IMR-90 (cell line): ENCODE data around the gene ZNF735. TPM values are rescaled to one million over a fixed set of nuclear protein-coding genes. Genes with fewer than 3 reads are reported as not detected.

Experiments
- ATAC-seq: fragments of 200-7000 bp; cut with Tn5 transposase; 2 replicates; pipeline ENCODE4 v1.9.1; 2020; ENCODE audit warnings: low read depth, mild to moderate bottlenecking, moderate library complexity
- BruUV-seq: library from RNA; stranded (reverse); fragments of 400-500 nt; replicated peaks from 2 replicates; lab custom pipeline; 2021; lab: Mats Ljungman, UMichigan
- CTCF ChIA-PET: fragments of 300-600 bp; formaldehyde crosslinking; extraction: SDS; loops from one replicate; lab custom pipeline; 2021; ENCODE audit warnings: antibody characterized with exemption; lab: Yijun Ruan, JAX
- POLR2A ChIA-PET: fragments of 300-600 bp; sonication (Branson Sonifier 250); formaldehyde crosslinking; loops from one replicate; lab custom pipeline; 2022; ENCODE audit warnings: antibody characterized with exemption; ENCODE audit not compliant: unreplicated experiment; lab: Charles Lee
- DNase-seq: peaks from one replicate; pipeline ENCODE4 v3.0.0; 2013
- H2AFZ ChIP-seq: replicated peaks from 2 replicates; pipeline ENCODE3; 2013; ENCODE audit warnings: low read length, mild to moderate bottlenecking; ENCODE audit not compliant: poor library complexity
- H2AK5ac ChIP-seq: 2 replicates; pipeline ENCODE4 v1.6.1; 2013; ENCODE audit warnings: low read depth, low read length, inconsistent platforms
- H2AK9ac ChIP-seq: replicated peaks from 2 replicates; pipeline ENCODE3; 2013; ENCODE audit warnings: mild to moderate bottlenecking, low read depth, low read length, moderate library complexity; ENCODE audit not compliant: poor library complexity
- H2BK120ac ChIP-seq: 2 replicates; pipeline ENCODE4 v1.6.1; 2013; ENCODE audit warnings: low read depth, low read length, inconsistent platforms
- H2BK15ac ChIP-seq: 3 replicates; pipeline ENCODE4 v1.6.1; 2013; ENCODE audit warnings: low read depth, low read length, inconsistent platforms
- H2BK20ac ChIP-seq: 2 replicates; pipeline ENCODE4 v1.6.1; 2013; ENCODE audit warnings: low read depth, mild to moderate bottlenecking, inconsistent platforms, low read length, moderate library complexity
- H2BK5ac ChIP-seq: 2 replicates; pipeline ENCODE4 v1.6.1; 2013; ENCODE audit warnings: mild to moderate bottlenecking, low read depth, low read length, inconsistent platforms; ENCODE audit not compliant: poor library complexity, severe bottlenecking
- H3K14ac ChIP-seq: replicated peaks from 2 replicates; pipeline ENCODE4 v1.6.1; 2013; ENCODE audit warnings: low read depth, low read length, inconsistent platforms
- H3K18ac ChIP-seq: 2 replicates; pipeline ENCODE4 v1.6.1; 2013; ENCODE audit warnings: low read depth, low read length, control low read depth
- H3K23ac ChIP-seq: 2 replicates; pipeline ENCODE4 v1.6.1; 2013; ENCODE audit warnings: low read depth, low read length, inconsistent platforms
- H3K27ac ChIP-seq: 2 replicates; pipeline ENCODE4 v1.5.1; 2013; ENCODE audit warnings: mild to moderate bottlenecking, control low read depth, low read length; ENCODE audit not compliant: insufficient read depth
- H3K27me3 ChIP-seq: 2 replicates; pipeline ENCODE4 v1.6.1; 2013; ENCODE audit warnings: low read length; ENCODE audit not compliant: control insufficient read depth, insufficient read depth
- H3K36me3 ChIP-seq: 2 replicates; pipeline ENCODE4 v1.6.1; 2013; ENCODE audit warnings: low read length, mixed read lengths; ENCODE audit not compliant: control insufficient read depth, insufficient read depth
- H3K4ac ChIP-seq: 2 replicates; pipeline ENCODE4 v1.6.1; 2013; ENCODE audit warnings: low read depth, low read length, inconsistent platforms
- H3K4me1 ChIP-seq: 2 replicates; pipeline ENCODE4 v1.6.1; 2013; ENCODE audit warnings: low read length, mixed read lengths; ENCODE audit not compliant: control insufficient read depth, insufficient read depth
- H3K4me2 ChIP-seq: 2 replicates; pipeline ENCODE4 v1.6.1; 2013; ENCODE audit warnings: low read depth, mild to moderate bottlenecking, control low read depth, low read length, moderate library complexity
- H3K4me3 ChIP-seq: 2 replicates; pipeline ENCODE4 v1.5.1; 2013; ENCODE audit warnings: low read depth, mild to moderate bottlenecking, control low read depth, low read length, moderate library complexity; ENCODE audit not compliant: insufficient read depth
- H3K56ac ChIP-seq: 2 replicates; pipeline ENCODE4 v1.6.1; 2013; ENCODE audit warnings: low read length, inconsistent platforms; ENCODE audit not compliant: insufficient read depth; ENCODE audit errors: extremely low read depth
- H3K79me1 ChIP-seq, 2 experiments: 2 replicates each; pipeline ENCODE4 v1.6.1; 2013; ENCODE audit warnings: low read length in 2 of 2, inconsistent platforms in 1 of 2, low read depth in 1 of 2
- H3K9ac ChIP-seq: 2 replicates; pipeline ENCODE4 v1.6.1; 2013; ENCODE audit warnings: low read depth, low read length, control low read depth
- H3K9me1 ChIP-seq: 2 replicates; pipeline ENCODE4 v1.6.1; 2013; ENCODE audit warnings: low read length, inconsistent platforms; ENCODE audit not compliant: insufficient read depth
- H3K9me3 ChIP-seq: 2 replicates; pipeline ENCODE4 v1.6.1; 2013; ENCODE audit warnings: low read length; ENCODE audit not compliant: control insufficient read depth, insufficient read depth
- H4K20me1 ChIP-seq: 2 replicates; pipeline ENCODE4 v1.6.1; 2013; ENCODE audit warnings: low read length, inconsistent platforms; ENCODE audit not compliant: insufficient read depth
- H4K5ac ChIP-seq: 2 replicates; pipeline ENCODE4 v1.6.1; 2013; ENCODE audit warnings: mild to moderate bottlenecking, low read depth, low read length, control low read depth
- H4K8ac ChIP-seq, 2 experiments: 2 replicates each; pipeline ENCODE4 v1.6.1; 2013; ENCODE audit warnings: low read depth in 2 of 2, low read length in 2 of 2, control low read depth in 1 of 2, inconsistent platforms in 1 of 2
- H4K91ac ChIP-seq: 2 replicates; pipeline ENCODE4 v1.6.1; 2013; ENCODE audit warnings: low read depth, low read length, inconsistent platforms; ENCODE audit not compliant: insufficient read depth
- BHLHE40 ChIP-seq: fragments of 150-350 bp; IDR thresholded peaks from 2 replicates; pipeline ENCODE4 v1.6.1; 2016; ENCODE audit warnings: mild to moderate bottlenecking, low read depth, low read length
- CEBPB ChIP-seq: IDR thresholded peaks from 2 replicates; pipeline ENCODE4 v1.6.1; 2012; ENCODE audit warnings: low read depth, low read length, improper control_type of control experiment
- CHD1 ChIP-seq: IDR thresholded peaks from 2 replicates; pipeline ENCODE4 v1.6.1; 2012; ENCODE audit warnings: low read depth, low read length, improper control_type of control experiment
- CTCF ChIP-seq: conservative IDR thresholded peaks from 2 replicates; pipeline ENCODE4 v1.5.1; 2012; ENCODE audit warnings: mild to moderate bottlenecking, low read depth, low read length, improper control_type of control experiment
- ELK1 ChIP-seq: fragments of 150-350 bp; IDR thresholded peaks from 2 replicates; pipeline ENCODE4 v1.6.1; 2016; ENCODE audit warnings: low read depth, mild to moderate bottlenecking, low read length, moderate library complexity, borderline replicate concordance
- MAFK ChIP-seq: IDR thresholded peaks from 2 replicates; pipeline ENCODE4 v1.6.1; 2012; ENCODE audit warnings: low read depth, low read length, improper control_type of control experiment
- MAZ ChIP-seq: IDR thresholded peaks from 2 replicates; pipeline ENCODE4 v1.6.1; 2012; ENCODE audit warnings: low read depth, mild to moderate bottlenecking, low read length, improper control_type of control experiment, moderate library complexity, borderline replicate concordance
- MXI1 ChIP-seq: IDR thresholded peaks from 2 replicates; pipeline ENCODE4 v1.6.1; 2012; ENCODE audit warnings: low read depth, mild to moderate bottlenecking, low read length, moderate library complexity, borderline replicate concordance
- NFE2L2 ChIP-seq: fragments of 150-350 bp; IDR thresholded peaks from 2 replicates; pipeline ENCODE4 v1.6.1; 2016; ENCODE audit warnings: low read depth, mild to moderate bottlenecking, low read length
- POLR2A ChIP-seq: IDR thresholded peaks from 2 replicates; pipeline ENCODE4 v1.6.1; 2012; ENCODE audit warnings: mild to moderate bottlenecking, low read depth, low read length
- RAD21 ChIP-seq: IDR thresholded peaks from 2 replicates; pipeline ENCODE4 v1.6.1; 2012; ENCODE audit warnings: low read length, improper control_type of control experiment
- RCOR1 ChIP-seq: IDR thresholded peaks from 2 replicates; pipeline ENCODE4 v1.6.1; 2012; ENCODE audit warnings: mild to moderate bottlenecking, low read length, improper control_type of control experiment; ENCODE audit not compliant: insufficient replicate concordance
- WGBS, 2 experiments: methylation state at CpG; one replicate each; pipeline versions ENCODE4 v1.1.5 to v1.1.7; 2013; ENCODE audit warnings: missing lambda C conversion rate in 2 of 2; ENCODE audit not compliant: insufficient read length in 1 of 2; ENCODE audit errors: extremely low coverage in 2 of 2; 5-methylcytosine and 5-hydroxymethylcytosine counted together
- dilution Hi-C: fragments of 300-500 bp; cut with HindIII; formaldehyde crosslinking; loops from one replicate; pipeline ENCODE4 v1.14.3; 2018; ENCODE audit warnings: low sequenced_read_pairs; ENCODE audit not compliant: unreplicated experiment
- in situ Hi-C: fragments of 300-500 bp; cut with MboI; formaldehyde crosslinking; loops from 3 replicates; pipeline ENCODE4 v1.14.3; 2019; ENCODE audit warnings: low sequenced_read_pairs, inconsistent platforms, mixed read lengths
- intact Hi-C: fragments of 100-400 bp; cut with micrococcal nuclease; formaldehyde crosslinking; loops from 2 replicates; pipeline ENCODE4 v1.10.0; 2022
- polyA plus RNA-seq, 3 experiments: library from polyadenylated mRNA; depleted of rRNA; stranded (reverse); fragments of >200 nt; gene quantifications; 2 replicates each; pipeline ENCODE4 v1.2.3, GENCODE V29; 2012; ENCODE audit warnings: low replicate concordance in 1 of 3
- total RNA-seq: library from RNA; depleted of rRNA; stranded (reverse); fragments of >200 nt; gene quantifications from 2 replicates; pipeline ENCODE4 v1.2.3, GENCODE V29; 2012

ZNF735 gene
- total and polyA plus RNA-seq, 2 of the 4 experiments (the other 2 are of a cell fraction) = not detected

DNA sequence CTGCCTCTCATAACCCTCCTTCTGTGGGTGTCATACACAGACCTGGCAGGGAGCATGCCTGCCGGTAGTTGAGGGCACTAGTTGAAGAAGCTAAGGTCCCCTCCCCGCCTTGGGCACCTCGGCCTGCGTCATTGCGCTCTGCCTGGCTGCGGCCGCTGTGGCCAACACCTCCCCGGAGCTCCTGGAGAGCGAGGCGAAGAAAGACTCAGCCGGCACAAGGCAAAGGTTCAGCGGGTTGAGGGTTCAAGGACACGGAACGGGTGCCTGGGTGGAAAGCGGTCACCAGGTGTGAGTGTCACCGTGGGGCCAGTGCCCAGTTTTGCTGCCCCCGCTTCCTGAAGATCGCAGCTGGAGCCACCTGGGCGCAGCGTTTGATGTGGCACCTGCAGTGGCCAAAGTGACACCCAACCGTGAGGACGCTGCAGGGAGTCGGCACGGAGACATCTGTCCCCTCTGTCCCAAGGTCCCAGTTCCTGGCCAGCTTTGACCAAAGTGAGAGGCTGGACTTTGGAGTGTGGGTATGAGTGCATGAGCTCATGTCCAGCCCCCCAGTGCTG, 14.8 kb upstream of the ZNF735 start:
- no peaks in the 10 kb centered on the region for H4K20me1 ChIP-seq
- no peak for ATAC-seq
- WGBS, 2 experiments = 82% methylated on average over 16 of the region's 24 CpGs; no CpG with 5 or more reads in 1 of the 2 experiments
- no peak overlapping the region for H3K56ac ChIP-seq
- H4K8ac ChIP-seq = no peak overlapping the region
- H3K18ac ChIP-seq = no peak overlapping the region
- no peak overlapping the region for H3K4ac ChIP-seq
- no peaks in the 10 kb centered on the region for H3K36me3 ChIP-seq
- H3K23ac ChIP-seq = no peak overlapping the region
- dilution Hi-C loops (no loop called here), intact Hi-C loops (no loop called here), in situ Hi-C loops (no loop called here)
- POLR2A ChIA-PET = no interaction called here
- BruUV-seq = no TSS peak
- H2BK15ac ChIP-seq = no peak overlapping the region
- no peak overlapping the region for H4K91ac ChIP-seq
- no peaks in the 10 kb centered on the region for H3K9me1 ChIP-seq
- peaks cover 16% of the 10 kb centered on the region; the same call in 1 of the 2 replicates for H3K9me3 ChIP-seq
- H2AK5ac ChIP-seq = no peak overlapping the region
- H2AFZ ChIP-seq = no peak overlapping the region
- no peak overlapping the region for H2BK5ac ChIP-seq
- no peak overlapping the region for H2BK20ac ChIP-seq
- H3K79me1 ChIP-seq = no peaks in the 10 kb centered on the region
- H3K14ac ChIP-seq = no peak overlapping the region
- no peaks in the 10 kb centered on the region for H3K27me3 ChIP-seq
- CTCF ChIA-PET = no interaction called here
- no peak for DNase-seq
- H3K4me2 ChIP-seq = no peak overlapping the region
- no peak overlapping the region for H4K5ac ChIP-seq
- H2AK9ac ChIP-seq = no peak overlapping the region
- H3K27ac ChIP-seq = no peak overlapping the region
- no peaks in the 10 kb centered on the region for H3K4me1 ChIP-seq
- TF ChIP-seq BHLHE40 = no peak
- TF ChIP-seq RCOR1 = no peak
- TF ChIP-seq MXI1 = no peak
- TF ChIP-seq POLR2A = no peak
- no peak for TF ChIP-seq ELK1
- TF ChIP-seq CTCF = no peak
- no peak for TF ChIP-seq MAFK
- TF ChIP-seq MAZ = no peak
- TF ChIP-seq CEBPB = no peak
- TF ChIP-seq RAD21 = no peak
- TF ChIP-seq CHD1 = no peak
- no peak for TF ChIP-seq NFE2L2
- H2BK120ac ChIP-seq = no peak overlapping the region
- no peak overlapping the region for H3K9ac ChIP-seq
- H3K4me3 ChIP-seq = no peak overlapping the region
